Heart left ventricle (tissue), 13 donors: ENCODE data around the gene PAPOLA.

Experiments
- POLR2A ChIP-seq, 2 donors: fragments of 450-650 bp; IDR thresholded peaks; one replicate each; pipeline ENCODE4 v1.6.1; 2017; ENCODE audit warnings: antibody characterized with exemption in 2 of 2, mild to moderate bottlenecking in 2 of 2, moderate library complexity in 2 of 2
- TF ChIP-seq, protein P1 (sequence below), 12 donors: fragments of 200-600 bp; sonication (generic) in 4 of 12; IDR thresholded peaks; one replicate each; pipeline versions ENCODE4 v1.5.0 to v1.8.0; 2018 to 2022; ENCODE audit warnings: antibody characterized with exemption in 12 of 12, mild to moderate bottlenecking in 5 of 12
- donor health status: ischemic (EF 13 %, LVEDD 7.1; RV severe dilation, severe dysfunction).
- donor health status: DM: no; HTN: yes; CAD: no.
- donor health status: DM: no; HTN: no; CAD: no.
- donor health status: ischemic (EF 25% LVEDD 6.9; RV normal size, moderate dysfunction).
- donor health status: ischemic (EF 25% LVEDD 5.7; RV mildly dilated, moderate dysfunction).
- donor health status: ischemic (EF 35%, LVEDD 5.7; RV mildly dilated, moderate dysfunction).
- donor health status: nonischemic (EF 11% LVEDD 7.7; RV severe dilation, severe dysfunction).
- donor health status: DM: yes; HTN: yes; CAD: no.
- donor health status: PGD.
- donor health status: ischemic (EF 29% LVEDD 5.4; RV normal size, mild dysfunction).
- donor health status: nonischemic (EF 23%, LVEDD 6.1; RV moderate dilation, normal function).

DNA sequence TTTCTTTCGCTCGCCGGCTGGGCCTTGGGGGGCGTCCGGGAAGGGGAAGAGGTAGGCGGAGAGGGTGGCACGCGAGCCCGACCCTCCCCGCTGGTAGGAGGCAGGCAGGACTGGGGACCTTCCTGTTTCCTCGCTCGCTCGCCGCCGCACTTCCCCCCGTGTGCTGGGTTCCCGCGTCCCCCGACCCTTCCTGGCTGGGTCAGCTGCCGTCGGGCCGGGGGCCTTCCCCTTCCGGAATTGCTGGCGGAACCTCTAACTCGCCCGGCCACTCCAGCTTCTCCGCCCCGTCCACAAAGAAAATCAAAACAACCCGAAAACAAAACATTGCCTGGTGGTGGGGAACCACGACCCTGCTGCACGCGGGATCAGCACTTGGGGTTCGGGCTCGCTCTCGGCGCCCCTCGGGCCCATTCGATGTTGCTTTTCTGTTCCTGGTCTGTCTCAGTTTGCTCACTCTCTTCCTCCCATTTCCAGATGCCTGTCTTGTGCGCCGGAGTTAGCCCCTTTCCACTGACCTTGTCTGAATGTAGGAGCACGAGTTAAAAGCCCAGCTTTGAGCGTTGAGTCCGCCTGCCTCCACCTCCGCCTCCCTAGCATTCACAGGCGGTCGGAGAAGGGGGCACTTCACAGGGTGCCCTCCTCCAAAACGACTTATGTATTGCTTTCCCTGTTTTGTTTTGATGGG, 581 bp downstream of the PAPOLA start:
- TF ChIP-seq, protein P1, sequence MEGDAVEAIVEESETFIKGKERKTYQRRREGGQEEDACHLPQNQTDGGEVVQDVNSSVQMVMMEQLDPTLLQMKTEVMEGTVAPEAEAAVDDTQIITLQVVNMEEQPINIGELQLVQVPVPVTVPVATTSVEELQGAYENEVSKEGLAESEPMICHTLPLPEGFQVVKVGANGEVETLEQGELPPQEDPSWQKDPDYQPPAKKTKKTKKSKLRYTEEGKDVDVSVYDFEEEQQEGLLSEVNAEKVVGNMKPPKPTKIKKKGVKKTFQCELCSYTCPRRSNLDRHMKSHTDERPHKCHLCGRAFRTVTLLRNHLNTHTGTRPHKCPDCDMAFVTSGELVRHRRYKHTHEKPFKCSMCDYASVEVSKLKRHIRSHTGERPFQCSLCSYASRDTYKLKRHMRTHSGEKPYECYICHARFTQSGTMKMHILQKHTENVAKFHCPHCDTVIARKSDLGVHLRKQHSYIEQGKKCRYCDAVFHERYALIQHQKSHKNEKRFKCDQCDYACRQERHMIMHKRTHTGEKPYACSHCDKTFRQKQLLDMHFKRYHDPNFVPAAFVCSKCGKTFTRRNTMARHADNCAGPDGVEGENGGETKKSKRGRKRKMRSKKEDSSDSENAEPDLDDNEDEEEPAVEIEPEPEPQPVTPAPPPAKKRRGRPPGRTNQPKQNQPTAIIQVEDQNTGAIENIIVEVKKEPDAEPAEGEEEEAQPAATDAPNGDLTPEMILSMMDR (IDR thresholded peaks at IDR 0.05), result no peak
- TF ChIP-seq POLR2A (IDR thresholded peaks at IDR 0.05), result no peak
